ENCODE data around the gene FKBP10. TPM values are rescaled to one million over a fixed set of nuclear protein-coding genes. Genes with fewer than 3 reads are reported as not detected.
"Not testable (repeated sequence)": the region's sequence is repeated elsewhere in the genome, so short reads cannot be mapped to it uniquely, and the experiment has no call there.

FKBP10 gene
- total RNA-seq (ENCODE audit: insufficient read depth, low replicate concordance), result 317 TPM

- DNase-seq (ENCODE audit: low spot score), result peak; percentile 97
Measured at GRCh38 chr17:41812381-41813151, at the start of gene FKBP10. TSS of gene FKBP10 (plus strand) at chr17:41813004. CDS start at chr17:41813035, 31 bp downstream.

- DNase-seq (ENCODE audit: low spot score), result no peak
Measured at GRCh38 chr17:41763327-41763726, 49.5 kb upstream of the FKBP10 start.

- DNase-seq (ENCODE audit: low spot score), result no peak
Measured at GRCh38 chr17:41766135-41766534, 46.7 kb upstream of the FKBP10 start.

- no peak for DNase-seq (ENCODE audit: low spot score)
Measured at GRCh38 chr17:41767324-41768042, 45.3 kb upstream of the FKBP10 start.

- DNase-seq (ENCODE audit: low spot score), result no peak
Measured at GRCh38 chr17:41768682-41769288, 44.0 kb upstream of the FKBP10 start.

GRCh38 chr17:41769346-41769862, 43.4 kb upstream of the FKBP10 start:
- DNase-seq (ENCODE audit: low spot score), result no peak

GRCh38 chr17:41769985-41770384, 42.8 kb upstream of the FKBP10 start:
- no peak for DNase-seq (ENCODE audit: low spot score)

GRCh38 chr17:41771389-41772206, 41.2 kb upstream of the FKBP10 start:
- DNase-seq (ENCODE audit: low spot score), result no peak

- DNase-seq (ENCODE audit: low spot score), result peak; percentile 55
Measured at GRCh38 chr17:41772218-41772585, 40.6 kb upstream of the FKBP10 start.

- no peak for DNase-seq (ENCODE audit: low spot score)
Measured at GRCh38 chr17:41772586-41773189, 40.1 kb upstream of the FKBP10 start.

- DNase-seq (ENCODE audit: low spot score), result peak; percentile 89
Measured at GRCh38 chr17:41773190-41773588, 39.6 kb upstream of the FKBP10 start.

- no peak for DNase-seq (ENCODE audit: low spot score)
Measured at GRCh38 chr17:41773731-41774193, 39.0 kb upstream of the FKBP10 start.

GRCh38 chr17:41775394-41776226, 37.2 kb upstream of the FKBP10 start:
- no peak for DNase-seq (ENCODE audit: low spot score)

GRCh38 chr17:41776262-41776900, 36.4 kb upstream of the FKBP10 start:
- DNase-seq (ENCODE audit: low spot score), result not testable (repeated sequence)

GRCh38 chr17:41777157-41777573, 35.6 kb upstream of the FKBP10 start:
- DNase-seq (ENCODE audit: low spot score), result no peak

- DNase-seq (ENCODE audit: low spot score), result peak; percentile 94
Measured at GRCh38 chr17:41777574-41778188, 35.1 kb upstream of the FKBP10 start.

GRCh38 chr17:41779954-41780353, 32.9 kb upstream of the FKBP10 start:
- DNase-seq (ENCODE audit: low spot score), result no peak

GRCh38 chr17:41781404-41782110, 31.2 kb upstream of the FKBP10 start:
- DNase-seq (ENCODE audit: low spot score), result no peak
